Dedifferentiated amniotic fluid mesenchymal stem cell (primary cell): ENCODE data around the gene CDX1.
"Not testable (repeated sequence)": the region's sequence is repeated elsewhere in the genome, so short reads cannot be mapped to it uniquely, and the experiment has no call there.

Source experiments
- DNase-seq: peaks from one replicate; pipeline ENCODE4 v3.0.0-alpha.2; 2016; ENCODE audit errors: extremely low spot score

The CDX1 gene

DNA sequence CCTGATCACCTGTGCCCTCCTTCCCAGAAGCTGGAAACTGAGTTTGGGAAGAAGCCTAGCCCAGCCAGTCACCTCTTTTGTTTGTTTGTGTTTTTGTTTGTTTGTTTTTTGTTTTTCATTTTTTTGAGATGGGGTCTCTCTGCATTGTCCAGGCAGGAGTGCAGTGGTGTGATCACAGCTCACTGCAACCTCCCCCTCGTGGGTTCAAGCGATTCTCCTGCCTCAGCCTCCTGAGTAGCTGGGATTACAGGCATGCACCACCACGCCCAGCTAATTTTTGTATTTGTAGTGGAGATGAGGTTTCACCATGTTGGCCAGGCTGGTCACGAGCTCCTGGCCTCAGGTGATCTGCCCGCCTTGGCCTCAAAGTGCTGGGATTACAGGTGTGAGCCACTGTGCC, 67.1 kb downstream of the CDX1 start:
- DNase-seq, result not testable (repeated sequence)
